Left ventricle myocardium inferior (tissue), 1 donor: ENCODE data around the gene SAMD4A. TPM values are rescaled to one million over a fixed set of nuclear protein-coding genes. Genes with fewer than 3 reads are reported as not detected.

Experiments
- DNase-seq: peaks from one replicate; pipeline ENCODE4 v3.0.0-alpha.2; 2020
- H3K27ac ChIP-seq: fragments of 200-600 bp; replicated peaks from 2 replicates; pipeline ENCODE4 v1.8.0; 2021
- H3K27me3 ChIP-seq: fragments of 200-600 bp; 2 replicates; pipeline ENCODE4 v1.8.0; 2021; ENCODE audit warnings: low read depth
- H3K36me3 ChIP-seq: fragments of 200-600 bp; 2 replicates; pipeline ENCODE4 v1.8.0; 2021
- H3K4me1 ChIP-seq: fragments of 200-600 bp; 2 replicates; pipeline ENCODE4 v1.8.0; 2021
- H3K4me3 ChIP-seq: fragments of 200-600 bp; 2 replicates; pipeline ENCODE4 v1.8.0; 2021; ENCODE audit warnings: mild to moderate bottlenecking, moderate library complexity
- H3K9me3 ChIP-seq: fragments of 200-600 bp; replicated peaks from 2 replicates; pipeline ENCODE4 v1.8.0; 2021
- CTCF ChIP-seq: fragments of 200-600 bp; IDR thresholded peaks from 2 replicates; pipeline ENCODE4 v1.8.0; 2021; ENCODE audit warnings: antibody characterized with exemption, mild to moderate bottlenecking, borderline replicate concordance
- intact Hi-C: fragments of 100-400 bp; cut with micrococcal nuclease; formaldehyde crosslinking; loops from one replicate; pipeline ENCODE4 v1.11.0; 2022
- total RNA-seq: library from RNA; stranded (reverse); fragmentation: NEBNext Ultra II Directional; extraction: Animal tissue kit (Norgen Biotek cat#: 25700); gene quantifications from one replicate; pipeline ENCODE4 v1.2.1, GENCODE V29; 2021
- donor health status: DM: no; HTN: yes; CAD: no; lungs with severe emphysema.

The SAMD4A gene
- total RNA-seq, 1 donor from 2014 or later: 173 TPM

- Histone ChIP-seq H3K9me3 (no peaks in the 10 kb centered on the region), H3K4me1 (peaks cover 86% of the 10 kb centered on the region), H3K36me3 (no peaks in the 10 kb centered on the region), H3K27me3 (no peaks in the 10 kb centered on the region), H3K27ac (no peak overlapping the region), H3K4me3 (no peak overlapping the region)
- no peak for TF ChIP-seq CTCF
- no peak for DNase-seq
- intact Hi-C loops: no loop called here
Observed at GRCh38 chr14:54659365-54659764, 92.4 kb downstream of the SAMD4A start.

GRCh38 chr14:54660604-54661111, 93.7 kb downstream of the SAMD4A start:
- H3K4me1 ChIP-seq: peaks cover 84% of the 10 kb centered on the region
- no peak for TF ChIP-seq CTCF
- H3K9me3 ChIP-seq: no peaks in the 10 kb centered on the region
- no peak for DNase-seq
- intact Hi-C loops: no loop called here
- no peaks in the 10 kb centered on the region for H3K27me3 ChIP-seq
- no peak overlapping the region for H3K27ac ChIP-seq
- H3K4me3 ChIP-seq: no peak overlapping the region
- no peaks in the 10 kb centered on the region for H3K36me3 ChIP-seq

GRCh38 chr14:54662491-54663133, 95.7 kb downstream of the SAMD4A start:
- Histone ChIP-seq H3K27ac (no peak overlapping the region), H3K9me3 (no peaks in the 10 kb centered on the region), H3K36me3 (no peaks in the 10 kb centered on the region), H3K4me1 (peaks cover 96% of the 10 kb centered on the region), H3K27me3 (no peaks in the 10 kb centered on the region), H3K4me3 (no peak overlapping the region)
- no peak for DNase-seq
- TF ChIP-seq CTCF: no peak
- intact Hi-C loops: no loop called here

- no peak overlapping the region for H3K4me3 ChIP-seq
- H3K27ac ChIP-seq: no peak overlapping the region
- H3K9me3 ChIP-seq: no peaks in the 10 kb centered on the region
- H3K36me3 ChIP-seq: no peaks in the 10 kb centered on the region
- DNase-seq: no peak
- peaks cover 98% of the 10 kb centered on the region for H3K4me1 ChIP-seq
- intact Hi-C loops: no loop called here
- no peaks in the 10 kb centered on the region for H3K27me3 ChIP-seq
- TF ChIP-seq CTCF: no peak
Observed at GRCh38 chr14:54664961-54665360, 98.0 kb downstream of the SAMD4A start.

GRCh38 chr14:54665946-54666345, 99.0 kb downstream of the SAMD4A start:
- H3K36me3 ChIP-seq: no peaks in the 10 kb centered on the region
- H3K4me1 ChIP-seq: peaks cover 98% of the 10 kb centered on the region
- intact Hi-C loops: no loop called here
- H3K27ac ChIP-seq: peak overlapping the region; percentile 94
- no peak overlapping the region for H3K4me3 ChIP-seq
- no peak for TF ChIP-seq CTCF
- no peak for DNase-seq
- no peaks in the 10 kb centered on the region for H3K9me3 ChIP-seq
- no peaks in the 10 kb centered on the region for H3K27me3 ChIP-seq
